OCI-M2 (cell line): ENCODE data around the gene GIMAP7.
"Not testable (repeated sequence)": the region's sequence is repeated elsewhere in the genome, so short reads cannot be mapped to it uniquely, and the experiment has no call there.

Experiments
- DNase-seq: peaks from one replicate; lab custom pipeline; 2025; ENCODE audit not compliant: unreplicated experiment; lab: John Stamatoyannopoulos, UW

Gene GIMAP7

GRCh38 chr7:150514748-150515222 is at the start of gene GIMAP7:
Gene GIMAP7, plus strand, starts transcription at chr7:150514872. Its CDS starts 5,103 bp downstream, at chr7:150519975.
- no peak for DNase-seq

GRCh38 chr7:150464962-150465361 is 49.7 kb upstream of the GIMAP7 start:
- no peak for DNase-seq

DNA sequence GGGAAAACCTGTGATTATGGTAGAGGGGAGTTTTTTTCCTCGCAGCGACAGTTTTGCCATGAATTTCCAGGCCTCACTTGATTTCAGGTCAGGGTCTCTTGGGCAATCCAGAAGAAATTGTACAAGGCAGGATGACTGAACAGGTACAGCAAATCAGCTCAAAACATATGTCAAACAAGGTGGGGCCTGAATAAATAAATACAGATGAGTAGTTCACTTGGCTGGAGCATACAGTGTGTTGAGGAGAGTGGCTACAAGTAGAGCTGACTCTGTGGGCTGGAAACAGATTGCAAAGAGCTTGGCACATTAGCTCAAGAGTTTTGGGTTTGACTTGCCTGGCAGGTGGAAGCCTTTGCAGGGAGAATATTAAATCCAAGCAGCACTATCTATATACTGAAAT is 49.3 kb upstream of the GIMAP7 start:
- DNase-seq: no peak

- DNase-seq: no peak
Measured at GRCh38 chr7:150466477-150466876, 48.2 kb upstream of the GIMAP7 start.

DNA sequence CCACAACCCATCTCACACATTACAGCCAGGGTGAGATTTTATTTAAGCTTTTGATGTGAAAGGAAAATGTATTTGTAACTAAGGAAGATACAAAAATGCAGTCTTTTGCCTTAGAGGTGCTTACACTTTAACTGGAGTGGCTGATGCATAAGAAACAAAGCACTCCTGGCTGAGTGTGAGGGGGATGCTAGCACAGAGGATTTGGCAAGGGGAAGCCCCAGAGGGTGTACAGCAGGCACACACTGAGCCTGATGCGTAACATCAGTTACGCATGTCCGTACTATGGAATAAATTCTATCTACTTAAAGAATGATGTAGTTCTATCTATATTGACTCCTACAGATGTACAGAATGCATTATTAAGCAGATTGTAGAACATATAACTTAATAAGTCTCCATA is 46.4 kb upstream of the GIMAP7 start:
- no peak for DNase-seq

GRCh38 chr7:150471886-150472285 is 42.8 kb upstream of the GIMAP7 start:
- DNase-seq: no peak

- no peak for DNase-seq
Measured at GRCh38 chr7:150473902-150474301, 40.8 kb upstream of the GIMAP7 start.

DNA sequence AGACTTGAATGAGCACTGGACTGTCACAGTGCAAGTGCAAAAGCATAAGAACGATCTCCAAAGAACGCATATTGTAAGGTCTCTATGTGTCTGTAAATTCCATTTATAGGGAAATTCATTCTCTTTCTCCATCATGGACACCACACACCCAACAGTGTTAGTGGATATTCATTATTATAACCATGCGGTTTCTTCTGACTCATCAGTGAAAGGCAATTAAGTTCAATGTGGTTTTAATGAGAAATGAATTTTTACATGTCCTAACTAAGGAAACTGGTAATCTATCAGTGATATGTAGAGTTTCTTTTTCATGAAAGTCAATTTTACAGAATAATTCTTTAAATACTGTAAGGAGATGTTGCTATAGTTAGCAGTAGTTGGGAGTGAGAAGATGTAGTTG is 38.4 kb upstream of the GIMAP7 start:
- no peak for DNase-seq

DNA sequence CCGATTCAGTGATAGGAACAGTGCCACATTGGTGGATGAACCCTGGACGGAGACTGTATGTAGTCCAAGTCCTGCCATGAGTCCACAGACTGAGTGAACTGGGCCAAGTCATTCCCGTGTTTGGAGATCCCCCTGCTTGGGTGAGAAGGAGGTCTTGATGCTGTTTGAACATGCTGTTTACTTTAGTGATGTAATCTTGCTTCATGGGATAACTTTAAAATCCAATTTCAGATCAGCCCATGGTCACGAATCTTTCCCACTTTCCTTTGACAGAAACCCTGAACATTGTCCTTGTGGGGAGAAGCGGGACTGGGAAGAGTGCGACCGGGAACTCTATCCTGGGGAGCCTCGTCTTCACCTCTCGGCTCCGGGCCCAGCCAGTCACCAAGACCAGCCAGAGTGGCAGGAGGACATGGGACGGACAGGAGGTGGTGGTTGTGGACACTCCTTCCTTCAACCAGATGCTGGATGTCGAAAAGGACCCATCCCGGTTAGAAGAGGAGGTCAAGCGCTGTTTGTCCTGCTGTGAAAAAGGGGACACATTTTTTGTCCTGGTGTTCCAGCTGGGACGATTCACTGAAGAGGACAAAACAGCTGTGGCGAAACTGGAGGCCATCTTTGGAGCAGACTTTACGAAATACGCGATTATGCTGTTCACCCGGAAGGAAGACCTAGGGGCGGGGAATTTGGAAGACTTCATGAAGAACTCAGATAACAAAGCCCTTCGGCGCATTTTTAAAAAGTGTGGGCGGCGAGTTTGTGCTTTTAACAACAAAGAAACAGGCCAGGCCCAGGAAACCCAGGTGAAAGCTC is 37.6 kb upstream of the GIMAP7 start:
- no peak for DNase-seq

GRCh38 chr7:150479023-150479716 is 35.5 kb upstream of the GIMAP7 start:
- DNase-seq: no peak

GRCh38 chr7:150481186-150481920 is 33.3 kb upstream of the GIMAP7 start:
- DNase-seq: no peak

DNA sequence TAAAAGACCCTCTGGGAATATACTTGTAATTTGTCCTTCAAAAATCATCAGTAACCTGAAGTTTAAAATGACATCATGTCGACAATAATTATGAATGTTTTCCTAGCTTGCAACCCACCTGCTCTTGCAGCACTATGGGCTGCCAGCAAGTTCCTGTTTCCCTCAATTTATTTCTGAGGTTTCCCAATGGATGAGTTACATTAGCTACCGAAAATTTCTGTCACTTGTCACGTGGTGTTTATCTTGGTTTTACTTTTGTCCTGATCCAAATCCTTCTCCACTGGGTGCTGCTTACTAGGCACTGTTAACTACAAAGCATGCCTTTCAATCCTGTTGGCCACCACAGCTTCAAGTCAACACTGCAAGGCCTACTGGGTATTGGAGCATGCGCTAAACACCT is 32.8 kb upstream of the GIMAP7 start:
- no peak for DNase-seq

- not testable (repeated sequence) for DNase-seq
Measured at GRCh38 chr7:150483514-150483913, 31.2 kb upstream of the GIMAP7 start.

DNA sequence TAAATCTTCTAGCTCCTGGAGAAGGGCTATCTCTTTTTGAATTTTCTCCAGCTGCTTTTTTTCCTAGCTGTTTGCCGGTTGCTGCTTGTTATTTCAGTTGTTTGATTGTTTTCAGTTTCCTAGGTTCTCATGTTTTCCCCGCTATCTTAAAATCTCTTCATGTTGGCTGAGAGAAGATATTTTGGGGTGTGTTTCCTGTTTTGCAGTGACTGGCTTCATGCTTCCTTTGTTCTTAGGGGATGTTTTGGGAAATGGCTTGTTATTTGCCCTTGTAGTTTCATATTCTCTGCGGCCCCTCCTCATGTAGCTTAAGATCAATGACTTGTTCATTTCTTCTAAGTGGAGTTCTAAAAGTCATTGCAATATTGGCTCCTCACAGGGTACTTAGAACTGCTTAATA is 30.6 kb upstream of the GIMAP7 start:
- DNase-seq: not testable (repeated sequence)

GRCh38 chr7:150487625-150488024 is 27.0 kb upstream of the GIMAP7 start:
- no peak for DNase-seq

- DNase-seq: no peak
Measured at GRCh38 chr7:150489782-150490181, 24.9 kb upstream of the GIMAP7 start.

GRCh38 chr7:150493442-150493841 is 21.2 kb upstream of the GIMAP7 start:
- not testable (repeated sequence) for DNase-seq

DNA sequence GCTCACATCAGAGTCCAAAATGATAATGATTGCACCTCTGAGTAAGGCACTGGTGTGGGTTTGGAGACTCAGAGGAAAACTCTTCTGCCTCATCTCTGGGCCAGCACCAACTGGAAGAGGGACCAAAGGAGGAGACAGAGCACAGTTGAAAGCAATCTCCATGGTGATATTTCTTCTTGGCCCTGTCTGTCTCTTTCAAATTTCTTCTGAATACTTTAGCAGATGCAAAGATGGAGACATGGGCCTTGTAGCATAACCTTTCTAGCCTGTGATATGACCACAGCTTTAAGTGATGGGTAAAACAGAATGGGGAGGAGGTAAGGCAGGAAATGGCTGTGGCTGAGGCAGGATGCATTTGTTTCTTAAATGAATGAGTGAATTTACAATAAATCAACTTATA is 12.2 kb upstream of the GIMAP7 start:
- DNase-seq: no peak

GRCh38 chr7:150503155-150503554 is 11.5 kb upstream of the GIMAP7 start:
- no peak for DNase-seq

DNA sequence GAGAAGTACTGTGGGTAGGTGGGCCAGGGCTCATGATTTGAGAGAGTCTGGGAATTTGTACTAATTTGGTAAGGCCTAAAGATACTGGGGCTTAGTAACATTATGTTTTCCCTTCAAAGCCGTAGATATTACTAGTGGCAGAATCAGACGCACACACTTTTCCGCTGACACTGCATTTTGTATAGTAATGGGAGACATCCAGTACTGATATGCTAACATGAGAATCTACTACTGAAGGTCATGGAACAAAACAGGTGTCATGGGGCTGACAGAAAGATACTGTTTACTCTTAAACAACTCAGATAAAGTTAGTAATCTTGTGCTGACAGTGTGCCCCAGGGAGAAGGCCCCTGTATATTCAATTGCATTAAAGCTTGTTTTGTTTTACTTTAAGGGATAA is 11.1 kb upstream of the GIMAP7 start:
- no peak for DNase-seq

DNA sequence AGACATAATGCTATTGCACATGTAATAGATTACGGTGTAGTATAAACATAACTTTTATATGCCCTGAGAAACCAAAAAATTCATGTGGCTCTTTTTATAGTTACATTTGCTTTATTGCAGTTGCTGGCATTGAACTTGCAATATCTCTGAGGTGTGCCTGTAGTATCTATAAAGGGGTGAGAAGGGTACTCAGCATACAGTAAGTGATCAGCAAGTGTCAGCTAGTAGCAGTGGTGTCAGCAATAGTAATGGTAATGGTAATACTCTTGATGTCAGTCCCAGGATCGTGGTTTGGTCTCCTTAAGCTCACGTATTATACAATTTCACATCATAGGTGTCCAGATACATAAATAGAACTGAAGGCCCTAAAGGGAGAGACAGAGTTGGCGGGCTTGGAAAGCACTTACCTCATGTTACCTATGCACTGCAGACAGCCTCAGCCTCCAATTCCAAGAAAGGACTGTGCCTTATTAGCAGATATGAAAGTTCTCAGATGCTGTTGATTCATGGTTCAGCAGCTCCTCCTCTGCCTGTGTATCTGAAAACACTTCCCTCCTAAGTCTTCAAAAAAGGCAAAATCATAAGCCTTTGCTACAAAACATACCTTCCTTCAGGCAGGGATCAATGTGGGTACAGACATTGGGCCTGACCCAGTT is 6.6 kb upstream of the GIMAP7 start:
- DNase-seq: no peak
